Measurements from ENCODE around the gene PDZD2.

PDZD2 gene

GRCh38 chr5:31638345-31638744 is 586 bp upstream of the PDZD2 start:
- no peak for DNase-seq (ENCODE audit: low spot score)

DNA sequence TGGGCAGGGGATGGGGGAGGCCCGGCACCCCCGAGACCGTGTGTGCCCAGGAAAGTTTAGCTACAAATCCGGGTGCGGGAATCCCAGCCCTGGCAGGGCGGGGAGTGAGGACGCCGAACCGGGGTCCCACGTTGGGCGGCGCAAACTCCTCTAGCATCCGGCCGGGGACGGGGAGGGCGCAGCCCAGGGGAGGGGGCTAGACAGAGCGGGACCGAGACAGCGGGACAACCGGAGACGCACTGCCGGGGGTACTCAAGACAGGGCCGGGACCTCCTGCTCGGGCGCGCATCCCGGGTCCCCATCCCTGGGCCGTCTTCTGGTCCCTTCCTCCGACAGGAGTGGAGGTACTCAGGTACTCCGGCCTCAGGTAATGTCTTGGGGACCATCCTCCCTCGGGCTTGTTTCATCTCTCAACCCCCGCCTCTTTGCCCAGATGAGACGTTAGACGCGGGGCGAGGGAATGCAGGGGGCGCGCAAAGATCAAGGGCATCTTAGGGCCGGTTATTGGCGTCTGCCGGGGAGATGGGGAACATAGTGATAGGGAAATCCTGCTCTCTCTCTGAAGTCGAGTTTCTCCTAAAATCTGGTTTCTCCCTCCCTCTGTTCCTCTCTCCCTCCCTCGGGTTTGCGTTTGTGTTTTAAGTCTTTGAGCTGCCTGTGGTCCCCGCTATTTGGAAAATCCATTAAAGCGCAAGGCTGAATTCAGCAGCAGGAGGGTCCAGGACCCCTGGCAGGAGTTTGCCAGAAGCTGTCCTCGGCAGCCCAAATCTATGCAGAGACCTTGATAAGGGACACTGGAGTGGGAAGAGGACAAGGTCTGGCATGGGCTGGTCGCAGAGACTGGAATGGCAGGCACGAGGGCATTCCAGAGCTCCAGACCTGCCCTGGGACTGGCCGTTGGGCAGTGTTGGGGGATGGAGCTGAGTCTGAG is 815 bp downstream of the PDZD2 start:
- DNase-seq (ENCODE audit: low spot score) = no peak

- DNase-seq (ENCODE audit: low spot score) = no peak
These were observed 1.6 kb downstream of the PDZD2 start for GRCh38 chr5:31640573-31640972.

GRCh38 chr5:31641059-31641458 is 2.1 kb downstream of the PDZD2 start:
- no peak for DNase-seq (ENCODE audit: low spot score)

DNA sequence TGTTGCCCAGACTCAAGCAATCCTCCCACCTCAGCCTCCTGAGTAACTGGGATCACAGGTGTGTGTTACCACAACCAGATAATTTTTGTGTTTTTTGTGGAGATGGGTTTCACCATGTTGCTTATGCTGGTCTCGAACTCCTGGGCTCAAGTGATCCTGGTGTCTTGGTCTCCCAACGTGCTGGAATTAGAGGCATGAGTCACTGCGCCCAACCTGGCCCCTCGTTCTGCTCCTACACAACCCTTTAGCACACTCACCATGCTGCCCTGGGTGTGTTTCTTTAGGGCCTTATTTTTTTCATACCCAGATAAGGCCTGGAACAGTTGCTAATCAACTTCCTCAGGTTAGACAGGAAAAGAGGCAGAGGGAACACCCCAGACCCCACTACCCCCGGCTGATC is 2.6 kb downstream of the PDZD2 start:
- no peak for DNase-seq (ENCODE audit: low spot score)

DNA sequence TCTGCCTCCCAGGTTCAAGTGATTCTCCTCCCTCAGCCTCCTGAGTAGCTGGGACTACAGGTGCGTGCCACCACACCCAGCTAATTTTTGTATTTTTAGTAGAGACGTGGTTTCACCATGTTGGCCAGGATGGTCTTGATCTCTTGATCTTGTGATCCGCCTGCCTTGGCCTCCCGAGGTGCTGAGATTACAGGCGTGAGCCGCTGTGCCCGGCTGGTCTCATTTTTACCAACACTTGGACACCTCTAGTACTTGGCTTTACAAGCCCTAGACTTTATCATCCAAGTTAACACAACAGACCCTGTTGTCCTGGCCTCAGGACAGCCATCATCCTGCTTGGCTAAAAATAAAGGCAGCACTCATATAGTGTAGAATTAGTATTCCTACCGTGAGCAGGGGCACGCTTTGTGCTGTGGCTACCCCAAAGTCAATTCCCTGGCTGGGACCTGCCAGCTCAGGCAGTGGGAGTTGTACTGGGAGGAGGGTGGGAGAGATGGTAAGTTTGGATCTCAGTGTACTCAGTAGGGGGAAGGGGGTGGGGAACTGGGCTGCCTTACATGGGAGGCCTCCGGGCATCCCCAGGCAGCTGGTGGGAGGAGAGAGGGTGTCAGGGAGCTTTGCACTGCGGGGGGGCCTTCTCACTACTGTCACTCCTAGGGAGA is 6.6 kb downstream of the PDZD2 start:
- no peak for DNase-seq (ENCODE audit: low spot score)

DNA sequence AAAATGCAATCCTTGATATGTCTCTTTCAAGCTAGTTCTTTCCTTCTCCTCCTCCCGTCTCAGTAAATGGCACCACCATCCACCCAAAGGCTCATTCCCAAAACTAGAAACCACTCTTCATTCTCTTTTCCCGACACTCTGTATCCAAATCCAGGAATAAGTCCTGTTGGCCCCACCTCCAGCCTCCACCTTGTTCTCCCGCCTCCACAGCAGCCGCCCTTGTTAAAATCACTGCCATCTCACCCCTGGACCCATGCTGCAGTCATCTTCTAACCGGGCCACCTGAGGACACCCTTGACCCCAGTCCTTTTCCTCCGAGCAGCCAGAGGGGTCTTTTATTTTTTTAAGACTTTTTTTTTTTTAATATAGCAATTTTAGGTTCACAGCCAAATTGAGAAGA is 9.4 kb downstream of the PDZD2 start:
- DNase-seq (ENCODE audit: low spot score) = no peak

DNA sequence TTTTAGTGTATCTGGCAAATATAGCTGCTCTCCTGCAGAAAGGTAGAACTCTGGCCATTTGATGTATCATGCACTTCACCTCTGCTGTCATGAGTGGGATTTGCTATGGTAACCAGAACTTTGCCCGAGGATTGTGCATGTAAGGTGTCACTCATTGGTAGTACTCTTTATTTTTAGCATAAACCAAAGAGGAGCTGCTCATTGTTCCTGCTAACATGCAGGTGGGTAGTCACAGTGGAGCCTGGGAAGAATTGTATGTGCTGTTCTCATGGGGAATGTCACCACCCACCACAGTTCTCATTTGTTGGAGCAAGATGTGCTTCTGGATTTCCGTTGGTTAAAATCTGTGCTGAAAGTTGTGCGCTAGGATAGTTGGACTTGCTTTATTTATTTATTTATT is 12.3 kb downstream of the PDZD2 start:
- DNase-seq (ENCODE audit: low spot score) = no peak

DNA sequence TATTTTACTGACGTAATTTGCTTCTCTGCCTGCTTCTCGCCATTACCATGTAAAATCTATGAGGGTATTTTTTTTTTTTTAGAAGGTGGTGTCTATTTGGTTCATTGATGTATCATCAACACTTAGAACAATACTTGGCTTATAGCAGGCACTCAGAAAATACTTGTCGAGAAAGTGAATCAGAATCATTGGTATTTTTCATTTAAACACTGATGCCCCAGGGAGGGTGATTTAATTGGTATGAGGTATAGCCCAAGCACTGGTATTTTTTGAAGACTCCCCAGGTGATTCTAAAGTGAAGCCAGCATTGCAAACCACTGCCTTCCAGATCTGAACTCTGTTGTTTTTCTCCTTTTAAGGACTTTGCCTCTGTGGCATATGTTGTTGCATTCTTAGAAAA is 16.6 kb downstream of the PDZD2 start:
- DNase-seq (ENCODE audit: low spot score) = no peak

GRCh38 chr5:31656806-31657205 is 17.9 kb downstream of the PDZD2 start:
- no peak for DNase-seq (ENCODE audit: low spot score)

GRCh38 chr5:31657315-31657979 is 18.5 kb downstream of the PDZD2 start:
- DNase-seq (ENCODE audit: low spot score) = no peak

DNA sequence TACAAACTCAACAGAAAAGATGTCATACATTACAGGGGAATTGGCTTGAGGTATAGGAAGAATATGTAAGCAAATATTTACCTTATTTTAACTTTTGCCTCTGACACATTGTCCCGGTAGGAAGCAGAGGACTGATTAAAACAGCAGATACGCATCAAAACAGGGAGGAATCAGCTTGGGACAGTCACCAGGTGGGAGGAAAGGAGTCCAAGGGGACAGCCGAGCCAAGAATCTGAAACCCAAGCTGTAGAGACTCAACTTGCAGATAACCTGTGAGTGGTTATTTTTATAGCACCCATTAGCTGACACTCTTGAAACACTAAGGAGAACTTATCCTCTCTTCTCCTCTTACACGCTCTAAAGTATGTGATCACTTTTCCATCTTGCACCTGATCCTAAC is 22.3 kb downstream of the PDZD2 start:
- no peak for DNase-seq (ENCODE audit: low spot score)

GRCh38 chr5:31663519-31663918 is 24.6 kb downstream of the PDZD2 start:
- no peak for DNase-seq (ENCODE audit: low spot score)

DNA sequence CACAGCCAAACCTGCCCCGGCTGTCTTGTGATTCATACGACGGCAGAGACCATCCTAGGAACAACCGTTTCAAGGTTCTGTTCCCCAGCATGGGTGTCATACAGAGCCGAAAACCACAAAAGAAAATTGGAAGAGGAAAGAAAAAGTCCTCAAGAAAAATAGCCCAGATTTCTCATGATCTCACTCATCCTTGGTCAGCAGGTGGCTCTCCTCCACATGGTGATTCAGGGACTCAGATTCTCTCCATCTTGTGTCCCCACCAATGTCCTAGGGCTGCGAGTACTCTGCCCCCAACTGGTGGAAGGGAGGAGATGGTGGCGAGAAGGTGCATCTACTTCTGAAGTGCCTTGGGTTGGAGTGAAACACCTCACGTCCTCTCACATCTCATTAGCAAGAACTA is 25.6 kb downstream of the PDZD2 start:
- peak; percentile 42 for DNase-seq (ENCODE audit: low spot score)

DNA sequence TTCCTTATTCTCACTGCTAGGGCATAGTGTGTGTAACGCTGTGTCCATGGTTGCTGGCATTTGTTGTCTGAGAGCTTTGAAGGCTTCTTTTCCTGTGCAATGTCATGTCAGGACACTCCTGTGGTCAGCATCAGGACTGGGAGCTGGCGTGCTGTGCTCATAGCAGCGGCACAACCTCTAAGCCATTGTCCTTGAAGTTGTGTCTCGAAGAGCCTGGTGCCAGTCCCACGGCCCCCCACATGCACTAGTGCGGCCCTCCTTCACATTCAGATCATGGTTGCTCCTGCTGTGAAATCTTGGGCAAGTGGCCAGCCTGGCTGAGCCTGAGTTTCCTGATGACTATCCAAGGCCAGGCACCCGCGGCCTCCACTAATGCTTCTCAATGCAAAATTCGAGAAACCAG is 32.4 kb downstream of the PDZD2 start:
- no peak for DNase-seq (ENCODE audit: low spot score)

DNA sequence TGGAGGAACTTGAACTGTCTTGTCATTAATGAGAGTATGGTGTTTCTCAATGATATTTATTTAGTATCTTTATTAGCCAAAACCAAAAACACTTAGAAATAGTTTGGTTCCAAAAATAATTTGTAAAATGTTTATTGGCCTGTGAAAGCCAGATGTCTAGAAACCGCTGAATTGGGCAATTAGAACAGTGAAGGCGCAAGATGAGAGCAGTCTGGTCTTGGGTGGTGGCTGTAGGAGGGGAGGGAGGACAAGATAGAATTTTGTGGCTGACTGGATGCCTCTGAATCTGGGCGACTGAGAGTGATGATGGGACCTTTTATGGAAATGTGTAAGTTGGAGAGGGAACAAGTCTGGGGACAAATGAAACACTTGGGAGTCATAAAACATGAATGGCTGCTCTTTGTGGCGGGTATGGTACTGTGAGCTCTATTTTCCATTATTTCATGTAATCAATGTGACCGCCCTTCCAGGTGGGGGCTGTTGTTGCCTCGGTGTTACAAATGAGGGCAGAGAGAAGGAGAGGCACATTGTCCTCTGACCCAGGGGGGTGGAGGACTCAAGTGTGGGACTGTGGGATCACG is 35.5 kb downstream of the PDZD2 start:
- no peak for DNase-seq (ENCODE audit: low spot score)

DNA sequence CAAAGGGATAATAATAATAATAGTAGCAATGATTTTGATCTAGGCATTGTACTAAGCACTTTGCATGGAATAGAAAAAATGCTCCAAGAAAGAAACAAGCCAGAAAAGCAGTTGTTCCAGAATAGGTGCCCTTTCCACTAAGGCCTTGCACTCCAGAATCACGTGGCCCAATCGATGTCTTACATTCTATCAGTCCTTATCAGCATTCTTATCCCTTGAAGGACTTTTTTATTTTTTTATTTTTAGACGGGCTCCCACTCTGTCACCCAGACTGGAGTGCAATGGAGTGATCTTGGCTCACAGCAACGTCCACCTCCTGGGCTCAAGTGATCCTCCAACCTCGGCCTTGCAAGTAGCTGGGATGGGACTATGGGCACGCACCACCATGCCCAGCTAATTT is 36.5 kb downstream of the PDZD2 start:
- no peak for DNase-seq (ENCODE audit: low spot score)

- no peak for DNase-seq (ENCODE audit: low spot score)
These were observed 39.2 kb downstream of the PDZD2 start for GRCh38 chr5:31678180-31678579.

- no peak for DNase-seq (ENCODE audit: low spot score)
These were observed 41.6 kb downstream of the PDZD2 start for GRCh38 chr5:31680528-31680927.

- DNase-seq (ENCODE audit: low spot score) = no peak
These were observed 43.1 kb downstream of the PDZD2 start for GRCh38 chr5:31682025-31682424.

DNA sequence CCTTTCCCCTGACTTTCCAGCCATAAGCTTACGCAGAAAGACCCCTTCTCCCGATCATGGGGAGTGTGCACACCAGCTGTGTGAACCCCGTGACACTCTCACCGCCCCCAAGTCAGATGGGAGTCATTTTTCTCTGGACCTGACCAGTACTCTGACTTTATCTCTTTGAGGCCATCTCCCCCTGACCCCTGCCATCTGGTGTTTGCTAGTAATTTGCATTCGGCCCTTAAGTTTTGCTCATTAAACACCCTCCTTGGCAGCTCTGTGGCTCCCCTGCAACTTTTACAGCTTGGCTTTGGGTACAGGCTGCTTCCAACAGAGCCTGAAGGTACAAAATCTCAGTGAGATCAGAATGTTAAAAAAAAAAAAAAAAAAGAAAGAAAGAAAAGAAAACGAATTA is 43.9 kb downstream of the PDZD2 start:
- no peak for DNase-seq (ENCODE audit: low spot score)

DNA sequence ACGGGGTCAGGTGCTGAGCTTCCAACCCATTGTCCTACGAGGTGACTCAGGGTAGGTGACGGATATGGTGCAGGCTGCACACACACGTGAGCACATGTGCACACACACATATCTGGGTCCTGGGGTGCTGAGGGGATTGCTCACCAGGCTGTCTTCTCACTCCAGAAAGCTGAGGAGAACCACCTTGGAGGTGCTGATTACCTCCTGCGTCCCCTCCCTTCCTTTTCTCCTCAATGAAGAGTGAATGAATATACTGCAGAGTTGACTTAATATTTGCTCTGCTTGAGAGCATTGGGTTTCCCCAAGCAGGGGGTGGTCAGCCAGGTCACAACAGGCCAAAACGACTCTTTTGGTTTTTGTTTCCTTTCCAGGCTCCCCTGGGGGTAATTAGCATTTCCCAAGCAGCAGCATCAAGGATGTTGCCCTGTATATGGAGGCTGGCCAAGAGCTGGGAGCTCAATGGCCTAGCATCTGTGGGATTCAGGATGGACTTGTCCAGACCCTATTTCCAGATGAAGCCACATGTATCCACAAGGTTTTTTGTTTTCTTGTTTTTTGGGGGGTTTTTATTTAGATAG is 49.7 kb downstream of the PDZD2 start:
- DNase-seq (ENCODE audit: low spot score) = no peak

Data from RKO (cell line).